Spleen (tissue), 7 donors: ENCODE results near the gene CCDC70.
A peak's percentile ranks its signal among the peaks of the same experiment; 100 is the strongest.

ENCODE experiments used
- CTCF ChIP-seq, 11 experiments: fragments of 200-600 bp in 7 of 11; fragments of 450-650 bp in 4 of 11; sonication (generic) in 4 of 11; IDR thresholded peaks in 8 of 11; conservative IDR thresholded peaks in 3 of 11; 1 replicate in 7 of 11; 2 replicates in 4 of 11; pipeline versions ENCODE4 v1.4.0 to v1.8.0; 2016 to 2021; ENCODE audit warnings: antibody characterized with exemption in 11 of 11, inconsistent platforms in 4 of 11, mild to moderate bottlenecking in 1 of 11
- POLR2A ChIP-seq, 3 donors: fragments of 450-650 bp; IDR thresholded peaks; one replicate each; pipeline ENCODE4 v1.5.1; 2017; ENCODE audit warnings: antibody characterized with exemption in 3 of 3, mild to moderate bottlenecking in 1 of 3
- POLR2AphosphoS5 ChIP-seq, 3 donors: sonication (generic); formaldehyde crosslinking; IDR thresholded peaks; one replicate each; pipeline ENCODE4 v1.5.1; 2017; ENCODE audit warnings: antibody characterized with exemption in 3 of 3
- donor health status: DM: no; HTN: no; CAD: no; lungs with moderate emphysema.
- donor health status: DM: no; HTN: no; CAD: no.
- donor health status: DM: no; HTN: no; CAD: no.

- TF ChIP-seq POLR2AphosphoS5 (IDR thresholded peaks at IDR 0.05) (peak in 1 of 3 donors; percentile 16), CTCF (IDR thresholded peaks at IDR 0.05 in 8 of 11, conservative IDR thresholded peaks at IDR 0.05 in 3 of 11) (no peak), POLR2A (IDR thresholded peaks at IDR 0.05) (no peak)
These were observed 40.2 kb upstream of the CCDC70 start for GRCh38 chr13:51821606-51822005.
